ENCODE results near the gene MYO1D. TPM values are rescaled to one million over a fixed set of nuclear protein-coding genes. Genes with fewer than 3 reads are reported as not detected.

The MYO1D gene
- total and polyA plus RNA-seq, 2 donors (not counting 1 experiment from before 2014, with no cell fraction given): 5.4 to 26.7 TPM

GRCh38 chr17:32464374-32464773, 412.6 kb downstream of the MYO1D start:
- DNase-seq (no peak), ATAC-seq (ENCODE audit: low read depth) (no peak)
- H3K27ac Mint-ChIP-seq: no peak overlapping the region
- Histone ChIP-seq H3K4me1 (ENCODE audit: control insufficient read depth in 2 of 2, insufficient read depth in 2 of 2, low read length in 2 of 2) (peaks cover 0 to 3% of the 10 kb centered on the region in 2 donors), H3K27ac (ENCODE audit: low read length in 2 of 2) (no peak overlapping the region), H3K9me3 (ENCODE audit: control extremely low read depth in 1 of 3, control insufficient read depth in 2 of 3, insufficient read depth in 1 of 3, low read length in 2 of 3) (no peaks in the 10 kb centered on the region), H3K4me3 (ENCODE audit: control extremely low read depth in 1 of 5, extremely low read depth in 1 of 5, insufficient read depth in 1 of 5, low read depth in 2 of 5, low read length in 4 of 5) (no peak overlapping the region), H3K79me2 (ENCODE audit: control insufficient read depth, insufficient read depth, low read length) (peaks cover 27% of the 10 kb centered on the region), H2AFZ (ENCODE audit: insufficient read depth, low read depth, low read length, poor library complexity, severe bottlenecking) (no peak overlapping the region), H3K9ac (ENCODE audit: low read length) (no peak overlapping the region), H4K20me1 (ENCODE audit: control insufficient read depth, insufficient read depth, low read length, poor library complexity, severe bottlenecking) (peaks cover 19% of the 10 kb centered on the region), H3K36me3 (replicated peaks in 1 of 2; ENCODE audit: control extremely low read depth in 1 of 2, control insufficient read depth in 1 of 2, extremely low read depth in 1 of 2, insufficient read depth in 2 of 2, low read length in 1 of 2) (peaks cover 27 to 69% of the 10 kb centered on the region in 2 experiments), H3K4me2 (replicated peaks; ENCODE audit: low read depth, low read length, poor library complexity, severe bottlenecking) (no peak overlapping the region), H3K27me3 (replicated peaks in 1 of 4; ENCODE audit: control extremely low read depth in 1 of 4, control insufficient read depth in 3 of 4, insufficient read depth in 4 of 4, low read length in 3 of 4) (no peaks in the 10 kb centered on the region)
- intact Hi-C loops (cut with micrococcal nuclease): no loop called here
- no peak overlapping the region for H3K4me3 Mint-ChIP-seq
- ChIA-PET CTCF (interaction anchor here (0.8 to 5.6 kb wide), 11 partner anchors 9 to 286 kb away, joined by 3 to 66 read pairs (median 4); partner anchors contain the start of gene PSMD11), POLR2A (no interaction called here)
- no peaks in the 10 kb centered on the region for H3K9me3 Mint-ChIP-seq (ENCODE audit: insufficient read depth)
- TF ChIP-seq EZH2 (IDR thresholded peaks at IDR 0.05; ENCODE audit: borderline replicate concordance, insufficient read depth, low read depth, low read length, poor library complexity, severe bottlenecking): no peak
- no peak for TF ChIP-seq CTCF (IDR thresholded peaks at IDR 0.05)
- H3K4me1 Mint-ChIP-seq: peaks cover 7% of the 10 kb centered on the region
- WGBS (ENCODE audit: insufficient coverage): 67% methylated on average over 1 of the region's 1 CpG
- H3K27me3 Mint-ChIP-seq: no peaks in the 10 kb centered on the region

GRCh38 chr17:32463304-32463703, 413.6 kb downstream of the MYO1D start:
- peaks cover 33% of the 10 kb centered on the region for H3K79me2 ChIP-seq (ENCODE audit: control insufficient read depth, insufficient read depth, low read length)

More at GRCh38 chr17:32463304-32463703, 413.6 kb downstream of the MYO1D start:
- no CpG with 5 or more reads among the region's 3 CpGs for WGBS (ENCODE audit: insufficient coverage)
- no peak overlapping the region for H3K27ac Mint-ChIP-seq
- H3K4me3 Mint-ChIP-seq: no peak overlapping the region
- peaks cover 0 to 3% of the 10 kb centered on the region in 2 donors for H3K4me1 ChIP-seq (ENCODE audit: control insufficient read depth in 2 of 2, insufficient read depth in 2 of 2, low read length in 2 of 2)
- no peak overlapping the region for H3K4me2 ChIP-seq (replicated peaks; ENCODE audit: low read depth, low read length, poor library complexity, severe bottlenecking)
- no peaks in the 10 kb centered on the region for H3K9me3 Mint-ChIP-seq (ENCODE audit: insufficient read depth)
- peaks cover 7% of the 10 kb centered on the region for H3K4me1 Mint-ChIP-seq
- ChIA-PET POLR2A (no interaction called here), CTCF (interaction anchor here (0.8 to 5.6 kb wide), 25 partner anchors 10 to 307 kb away, joined by 3 to 66 read pairs (median 8); partner anchors contain the start of gene PSMD11)
- H3K27me3 Mint-ChIP-seq: no peaks in the 10 kb centered on the region
- H3K36me3 ChIP-seq (replicated peaks in 1 of 2; ENCODE audit: control extremely low read depth in 1 of 2, control insufficient read depth in 1 of 2, extremely low read depth in 1 of 2, insufficient read depth in 2 of 2, low read length in 1 of 2): peaks cover 25 to 67% of the 10 kb centered on the region in 2 experiments
- peaks cover 21% of the 10 kb centered on the region for H4K20me1 ChIP-seq (ENCODE audit: control insufficient read depth, insufficient read depth, low read length, poor library complexity, severe bottlenecking)
- no peak for ATAC-seq (ENCODE audit: low read depth)
- intact Hi-C loops (cut with micrococcal nuclease): no loop called here
- no peak overlapping the region for H3K27ac ChIP-seq (ENCODE audit: low read length in 2 of 2)
- H3K4me3 ChIP-seq (ENCODE audit: control extremely low read depth in 1 of 5, extremely low read depth in 1 of 5, insufficient read depth in 1 of 5, low read depth in 2 of 5, low read length in 4 of 5): no peak overlapping the region
- H3K27me3 ChIP-seq (replicated peaks in 1 of 4; ENCODE audit: control extremely low read depth in 1 of 4, control insufficient read depth in 3 of 4, insufficient read depth in 4 of 4, low read length in 3 of 4): no peaks in the 10 kb centered on the region
- TF ChIP-seq EZH2 (IDR thresholded peaks at IDR 0.05; ENCODE audit: borderline replicate concordance, insufficient read depth, low read depth, low read length, poor library complexity, severe bottlenecking) (no peak), CTCF (IDR thresholded peaks at IDR 0.05) (no peak)
- no peak overlapping the region for H2AFZ ChIP-seq (ENCODE audit: insufficient read depth, low read depth, low read length, poor library complexity, severe bottlenecking)
- H3K9ac ChIP-seq (ENCODE audit: low read length): no peak overlapping the region
- DNase-seq: no peak
- no peaks in the 10 kb centered on the region for H3K9me3 ChIP-seq (ENCODE audit: control extremely low read depth in 1 of 3, control insufficient read depth in 2 of 3, insufficient read depth in 1 of 3, low read length in 2 of 3)
